Fibroblast of skin of left biceps (primary cell): ENCODE data around the gene HOXD10.

ENCODE experiments used
- DNase-seq, 2 experiments: peaks; one replicate each; pipeline ENCODE4 v3.0.0-alpha.2; 2013; ENCODE audit warnings: low read depth in 2 of 2

HOXD10 gene

DNA sequence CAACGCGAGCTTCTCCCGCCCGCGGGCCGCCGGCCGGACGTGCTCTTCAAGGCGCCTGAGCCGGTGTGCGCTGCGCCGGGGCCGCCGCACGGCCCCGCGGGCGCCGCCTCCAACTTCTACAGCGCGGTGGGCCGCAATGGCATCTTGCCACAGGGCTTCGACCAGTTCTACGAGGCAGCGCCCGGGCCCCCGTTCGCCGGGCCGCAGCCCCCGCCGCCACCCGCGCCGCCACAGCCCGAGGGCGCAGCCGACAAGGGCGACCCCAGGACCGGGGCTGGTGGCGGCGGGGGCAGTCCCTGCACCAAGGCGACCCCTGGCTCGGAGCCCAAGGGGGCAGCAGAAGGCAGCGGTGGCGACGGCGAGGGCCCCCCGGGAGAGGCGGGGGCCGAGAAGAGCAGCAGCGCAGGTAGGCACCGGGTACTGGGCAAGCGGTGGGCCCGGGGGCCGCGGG lies 8.8 kb upstream of the HOXD10 start:
- no peak for DNase-seq

DNA sequence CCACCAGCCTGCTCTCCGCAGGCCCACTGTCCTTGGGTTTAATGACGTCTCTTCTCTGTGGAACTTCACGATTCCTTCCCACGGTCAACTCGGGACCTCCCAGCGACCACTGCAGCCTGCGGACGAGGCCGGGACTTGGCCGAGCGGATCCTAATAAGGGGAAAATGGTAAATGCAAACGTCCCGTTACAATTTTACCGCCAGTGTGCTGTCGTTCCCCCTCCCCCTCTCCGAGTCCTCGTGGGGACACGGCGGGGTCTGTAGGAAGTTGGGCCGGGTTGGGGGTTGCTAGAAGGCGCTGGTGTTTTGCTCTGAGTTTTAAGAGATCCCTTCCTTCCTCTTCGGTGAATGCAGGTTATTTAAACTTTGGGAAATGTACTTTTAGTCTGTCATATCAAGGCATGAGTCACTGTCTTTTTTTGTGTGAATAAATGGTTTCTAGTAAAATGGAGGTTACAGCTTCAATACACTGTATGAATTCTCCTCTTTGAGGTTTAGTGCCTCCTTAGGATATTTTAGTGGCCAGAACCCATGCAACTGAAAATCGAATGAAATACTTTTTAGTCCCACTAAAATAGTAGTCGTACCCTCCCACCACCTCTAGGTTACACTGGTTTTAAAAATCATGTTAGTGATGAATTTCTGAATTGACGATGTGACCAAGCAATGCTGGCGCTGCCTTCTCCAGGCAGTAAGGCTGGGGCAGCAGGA lies 7.2 kb upstream of the HOXD10 start:
- DNase-seq = no peak

DNA sequence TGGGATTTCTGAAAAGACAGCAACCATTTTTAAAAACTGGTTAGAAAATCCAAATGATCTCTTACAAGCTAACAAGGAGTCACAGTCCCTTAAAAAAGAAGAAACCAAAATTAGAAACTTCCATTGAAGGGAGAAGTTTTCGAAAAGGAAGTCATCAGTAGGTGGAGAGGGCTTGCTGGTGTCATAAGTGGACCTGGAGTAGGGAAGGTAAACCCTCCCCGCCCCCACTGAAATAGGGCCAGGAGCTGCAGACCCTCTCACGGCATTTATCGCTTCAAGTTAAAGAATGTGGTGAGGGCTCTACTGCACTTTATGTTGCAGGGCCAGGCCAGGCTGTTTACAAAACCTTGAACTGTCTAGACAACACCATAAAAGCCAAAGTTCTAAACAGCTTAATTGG lies 6.6 kb upstream of the HOXD10 start:
- no peak for DNase-seq

DNA sequence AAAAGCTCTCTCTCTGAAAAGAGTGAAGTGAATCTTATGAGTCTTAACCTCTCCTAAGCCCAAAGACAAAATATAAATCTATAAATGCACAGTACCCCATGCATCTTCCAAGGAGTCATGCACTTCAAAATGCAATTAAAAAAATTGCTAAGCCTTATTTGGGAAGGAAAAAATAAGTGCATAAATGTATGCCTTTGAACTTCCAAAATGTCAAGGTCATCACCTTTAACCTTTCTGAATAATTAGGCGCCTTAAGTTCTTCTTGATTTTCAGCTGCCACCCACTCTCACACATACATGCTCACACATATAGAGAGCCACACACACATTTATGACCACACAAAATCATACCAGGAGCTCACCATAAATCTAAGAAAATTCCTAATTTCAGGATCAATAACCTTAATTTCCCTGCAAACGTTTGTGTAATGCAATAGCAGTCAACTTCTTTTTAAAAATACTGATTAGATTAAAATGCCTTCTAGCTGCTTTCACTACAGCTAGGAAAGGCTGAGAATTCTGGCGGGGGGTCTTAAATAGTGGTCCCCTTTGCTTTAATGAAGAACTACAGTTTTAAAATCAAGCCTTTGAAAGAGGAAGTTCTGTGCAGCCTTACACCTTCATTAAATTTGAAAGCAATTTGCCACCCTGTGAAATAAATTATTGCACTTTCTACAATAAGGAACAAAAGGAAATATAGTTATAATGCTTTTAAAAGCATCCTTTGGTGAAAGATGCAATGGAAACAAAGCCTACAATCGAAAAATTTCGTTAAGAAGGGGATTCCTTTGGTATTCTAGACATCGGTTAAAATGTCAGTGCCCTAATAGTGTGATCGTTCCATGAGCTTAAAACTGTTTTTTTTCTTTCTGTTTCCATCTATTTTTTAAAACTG lies 5.9 kb upstream of the HOXD10 start:
- no peak for DNase-seq

DNA sequence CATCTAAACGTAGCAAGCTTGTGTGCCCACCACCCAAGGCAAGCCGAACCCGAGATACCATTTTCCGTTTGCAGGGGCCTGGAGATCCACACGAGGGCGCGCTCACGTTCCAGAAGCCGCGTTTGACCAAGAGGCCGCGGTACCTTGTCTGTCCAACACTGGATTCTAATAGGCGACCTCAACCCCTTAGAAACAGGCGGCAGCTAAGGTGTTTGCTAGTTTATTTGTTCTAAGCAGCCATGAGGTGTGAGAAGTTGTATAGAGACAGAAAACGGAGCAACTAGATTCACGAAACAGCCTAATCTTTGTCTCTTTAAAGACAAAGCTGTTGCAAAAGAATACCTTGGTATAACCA lies 5.3 kb upstream of the HOXD10 start:
- no peak for DNase-seq

DNA sequence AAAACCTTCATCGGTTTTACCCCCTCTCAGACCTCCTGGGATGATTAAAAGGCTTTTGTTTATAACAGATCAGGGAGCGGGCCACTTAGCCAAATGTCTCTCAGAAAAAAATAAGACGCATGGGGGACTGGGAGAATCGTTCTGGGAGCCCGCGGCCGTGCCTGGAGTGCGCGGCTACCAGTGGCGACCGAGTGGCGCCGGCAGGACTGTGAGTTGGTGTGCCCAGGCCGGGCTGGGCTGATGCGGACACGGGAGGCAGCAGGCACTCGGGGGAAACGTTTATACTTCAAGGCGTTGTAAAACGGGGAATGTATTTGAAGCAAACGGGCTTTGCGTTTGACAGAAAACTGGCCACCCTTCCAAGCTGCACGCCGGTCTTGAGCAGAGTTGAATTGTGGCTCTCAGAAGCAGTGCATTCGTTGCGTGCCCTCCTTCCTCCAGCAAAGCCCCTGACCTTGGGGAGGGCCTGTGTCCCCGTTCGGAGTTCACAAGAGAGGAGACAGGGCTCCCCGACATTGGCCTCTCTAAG lies 4.7 kb upstream of the HOXD10 start:
- no peak for DNase-seq

DNA sequence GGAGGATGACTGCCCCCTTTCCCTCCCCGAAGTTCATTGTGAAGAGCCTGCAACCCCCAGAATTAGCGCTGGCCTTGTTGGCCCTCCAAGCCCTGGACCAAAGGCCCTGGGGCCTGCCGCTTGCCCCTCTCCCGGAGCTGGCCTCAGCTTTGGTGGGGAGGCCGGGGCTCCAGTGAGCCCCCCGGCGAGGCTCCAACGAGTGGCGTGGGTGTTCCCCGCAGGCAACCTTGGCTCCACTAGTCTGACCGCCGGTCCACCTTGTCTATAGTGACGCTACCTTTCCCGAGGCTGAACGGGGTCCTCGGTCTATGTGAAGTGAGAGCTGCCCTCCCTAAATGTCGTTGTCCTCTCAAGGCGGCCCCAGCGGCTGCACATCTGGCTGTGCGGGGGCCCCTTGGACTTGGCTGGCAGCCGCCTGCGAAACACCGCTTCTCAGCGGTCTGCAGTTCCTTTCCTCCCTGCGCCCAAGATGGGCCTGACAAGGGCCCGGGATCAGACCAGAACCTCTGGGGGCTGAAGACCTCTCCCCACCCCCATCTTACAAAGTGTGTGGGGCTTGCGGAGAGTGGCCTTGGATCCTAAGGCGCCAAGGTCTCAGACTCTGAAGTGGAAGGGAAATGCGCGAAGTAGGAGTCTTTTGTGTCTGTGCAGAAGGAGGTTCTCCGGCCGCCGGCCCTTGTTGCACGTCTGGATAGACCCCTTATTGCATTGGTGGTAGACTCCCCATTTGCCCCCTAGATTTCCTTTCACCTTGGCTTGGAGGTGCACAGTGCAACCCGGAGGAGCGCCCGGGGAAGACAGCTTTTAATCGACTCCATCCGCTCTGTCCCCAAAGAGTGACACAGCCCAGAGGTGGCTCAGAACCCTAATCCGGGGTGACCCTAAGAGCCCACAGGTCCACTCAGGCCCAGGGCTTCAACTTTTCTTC lies 3.9 kb upstream of the HOXD10 start:
- DNase-seq = no peak

DNA sequence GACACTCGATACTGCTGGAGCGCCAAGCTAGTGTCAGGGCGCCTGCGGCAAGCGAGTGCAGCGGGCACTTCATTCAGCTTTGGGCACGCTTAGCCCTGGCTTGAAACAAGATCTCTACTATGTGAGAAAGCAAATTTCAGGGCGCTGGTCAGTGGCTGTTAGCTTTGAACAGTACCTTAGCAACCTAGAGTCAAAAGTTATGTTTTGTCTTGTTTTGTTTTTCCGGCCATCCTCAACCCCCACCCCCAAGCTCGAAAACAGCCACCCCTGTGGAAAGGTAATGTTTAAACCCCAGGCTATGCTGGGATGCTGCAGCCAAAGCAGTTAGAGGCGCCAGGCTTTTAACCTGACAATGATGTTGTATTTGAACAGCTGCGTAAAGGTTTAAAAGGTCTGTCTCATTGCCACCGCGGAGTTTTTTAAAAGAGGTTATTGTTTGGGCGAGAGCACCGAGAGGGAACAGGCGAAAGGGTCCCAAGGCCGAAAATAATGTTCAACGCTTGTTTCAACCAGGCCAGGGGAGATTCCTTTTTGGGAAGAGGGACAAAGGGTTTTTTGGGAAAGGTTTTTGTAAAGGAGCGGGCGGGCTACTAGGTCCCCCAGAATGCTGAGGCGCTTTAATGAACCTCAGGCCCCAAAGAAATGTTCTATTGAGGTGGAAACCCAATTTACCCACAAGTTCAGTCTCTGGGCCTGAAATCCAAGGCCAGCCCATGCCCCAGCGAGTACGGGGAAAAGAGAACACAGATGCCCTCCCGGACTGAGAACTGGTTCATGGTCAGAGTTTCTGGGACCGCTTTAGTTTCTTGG lies 2.3 kb upstream of the HOXD10 start:
- no peak for DNase-seq

DNA sequence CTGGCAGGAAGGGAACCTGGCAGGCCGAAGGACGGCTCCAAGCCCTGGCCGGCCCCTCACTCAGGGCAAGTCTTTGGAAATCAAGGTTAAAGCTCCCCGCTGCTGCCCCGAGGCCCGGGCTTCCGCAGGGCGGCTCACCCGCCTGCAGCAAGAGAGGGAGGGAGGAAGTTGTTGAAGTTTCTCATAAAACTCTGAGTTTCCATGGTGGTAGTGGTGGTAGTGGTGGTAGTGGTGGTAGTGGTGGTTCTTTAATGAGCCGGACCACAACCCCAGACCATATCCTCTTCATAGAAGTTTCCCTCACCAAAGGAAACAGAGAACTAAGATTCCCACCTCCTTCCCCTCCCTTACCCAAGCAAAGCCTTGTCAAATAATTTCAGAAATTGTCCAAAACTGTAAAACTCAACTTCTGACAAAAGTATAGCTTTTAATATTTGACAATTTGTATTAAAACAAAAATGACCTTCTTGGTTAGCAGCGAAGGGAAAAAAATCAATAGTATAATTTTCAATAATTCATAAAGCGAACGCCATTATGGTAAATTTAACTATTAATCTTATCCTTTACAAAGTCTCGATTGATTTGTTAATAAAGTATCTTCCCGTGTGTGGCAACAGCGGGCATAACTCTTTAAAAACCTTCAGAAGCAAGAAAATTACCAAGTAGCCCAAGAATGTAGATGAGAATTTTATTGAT lies 1.5 kb upstream of the HOXD10 start:
- DNase-seq = no peak

DNA sequence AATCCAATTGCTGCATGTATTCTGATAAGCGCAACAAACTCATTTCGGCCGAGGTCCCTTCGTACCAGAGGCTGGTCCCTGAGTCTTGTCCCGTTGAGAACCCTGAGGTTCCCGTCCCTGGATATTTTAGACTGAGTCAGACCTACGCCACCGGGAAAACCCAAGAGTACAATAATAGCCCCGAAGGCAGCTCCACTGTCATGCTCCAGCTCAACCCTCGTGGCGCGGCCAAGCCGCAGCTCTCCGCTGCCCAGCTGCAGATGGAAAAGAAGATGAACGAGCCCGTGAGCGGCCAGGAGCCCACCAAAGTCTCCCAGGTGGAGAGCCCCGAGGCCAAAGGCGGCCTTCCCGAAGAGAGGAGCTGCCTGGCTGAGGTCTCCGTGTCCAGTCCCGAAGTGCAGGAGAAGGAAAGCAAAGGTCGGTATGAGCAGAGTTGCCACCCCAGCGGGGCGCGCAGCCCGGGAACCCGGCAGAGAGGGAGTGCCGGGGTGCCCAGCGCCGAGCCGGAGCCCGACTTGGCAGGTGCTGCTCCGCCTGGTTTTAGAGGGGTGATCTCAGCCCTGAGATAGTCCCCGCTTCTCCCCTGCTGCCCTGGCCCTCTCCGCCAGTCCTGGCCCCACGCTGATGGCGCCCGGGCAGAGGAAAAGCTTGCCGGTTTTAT lies 714 bp downstream of the HOXD10 start:
- no peak for DNase-seq

DNA sequence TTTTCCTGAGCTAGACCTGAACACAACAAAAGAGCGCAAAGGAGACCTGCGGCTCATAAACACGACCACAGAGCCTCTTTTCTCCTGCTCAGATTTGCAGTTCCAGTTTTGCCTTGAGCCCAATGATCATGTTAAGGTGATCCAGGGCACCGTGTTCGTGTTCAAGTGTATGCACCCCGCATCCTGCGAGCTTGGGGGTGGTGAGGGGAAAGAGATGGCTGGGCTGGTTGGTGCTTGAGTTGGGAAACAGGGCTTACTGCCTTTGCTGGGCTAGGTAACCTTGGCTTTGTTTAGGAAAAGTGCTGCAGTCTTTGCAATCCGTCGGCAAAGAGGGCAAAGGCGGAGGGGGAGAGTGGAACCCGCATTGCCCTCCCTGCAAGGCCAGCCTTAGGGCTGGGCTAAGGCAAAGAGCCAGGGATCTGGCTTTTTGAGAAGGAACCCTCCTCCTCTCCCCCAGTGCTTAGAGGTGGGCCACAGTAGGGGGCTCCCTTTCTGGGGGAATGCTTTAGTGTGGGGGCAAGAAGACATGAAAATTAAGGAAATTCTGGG lies 1.3 kb downstream of the HOXD10 start:
- no peak for DNase-seq

DNA sequence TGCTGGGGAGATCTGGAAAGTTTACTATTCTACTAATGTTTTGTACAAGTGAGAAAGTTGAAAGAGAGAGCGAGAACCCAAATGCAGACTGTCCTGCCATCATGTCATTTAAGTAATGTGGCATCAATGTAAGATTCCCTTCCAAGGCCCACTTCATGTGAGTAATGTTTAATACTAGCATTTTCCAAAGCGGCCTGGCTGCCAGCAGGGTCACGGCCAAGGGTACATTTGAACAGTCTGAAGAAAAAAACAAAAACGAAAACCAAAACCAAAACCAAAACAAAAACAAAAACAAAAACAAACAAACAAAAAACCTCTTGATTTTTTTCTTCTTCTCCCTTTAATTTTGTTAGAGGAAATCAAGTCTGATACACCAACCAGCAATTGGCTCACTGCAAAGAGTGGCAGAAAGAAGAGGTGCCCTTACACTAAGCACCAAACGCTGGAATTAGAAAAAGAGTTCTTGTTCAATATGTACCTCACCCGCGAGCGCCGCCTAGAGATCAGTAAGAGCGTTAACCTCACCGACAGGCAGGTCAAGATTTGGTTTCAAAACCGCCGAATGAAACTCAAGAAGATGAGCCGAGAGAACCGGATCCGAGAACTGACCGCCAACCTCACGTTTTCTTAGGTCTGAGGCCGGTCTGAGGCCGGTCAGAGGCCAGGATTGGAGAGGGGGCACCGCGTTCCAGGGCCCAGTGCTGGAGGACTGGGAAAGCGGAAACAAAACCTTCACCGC lies 2.2 kb downstream of the HOXD10 start:
- no peak for DNase-seq

DNA sequence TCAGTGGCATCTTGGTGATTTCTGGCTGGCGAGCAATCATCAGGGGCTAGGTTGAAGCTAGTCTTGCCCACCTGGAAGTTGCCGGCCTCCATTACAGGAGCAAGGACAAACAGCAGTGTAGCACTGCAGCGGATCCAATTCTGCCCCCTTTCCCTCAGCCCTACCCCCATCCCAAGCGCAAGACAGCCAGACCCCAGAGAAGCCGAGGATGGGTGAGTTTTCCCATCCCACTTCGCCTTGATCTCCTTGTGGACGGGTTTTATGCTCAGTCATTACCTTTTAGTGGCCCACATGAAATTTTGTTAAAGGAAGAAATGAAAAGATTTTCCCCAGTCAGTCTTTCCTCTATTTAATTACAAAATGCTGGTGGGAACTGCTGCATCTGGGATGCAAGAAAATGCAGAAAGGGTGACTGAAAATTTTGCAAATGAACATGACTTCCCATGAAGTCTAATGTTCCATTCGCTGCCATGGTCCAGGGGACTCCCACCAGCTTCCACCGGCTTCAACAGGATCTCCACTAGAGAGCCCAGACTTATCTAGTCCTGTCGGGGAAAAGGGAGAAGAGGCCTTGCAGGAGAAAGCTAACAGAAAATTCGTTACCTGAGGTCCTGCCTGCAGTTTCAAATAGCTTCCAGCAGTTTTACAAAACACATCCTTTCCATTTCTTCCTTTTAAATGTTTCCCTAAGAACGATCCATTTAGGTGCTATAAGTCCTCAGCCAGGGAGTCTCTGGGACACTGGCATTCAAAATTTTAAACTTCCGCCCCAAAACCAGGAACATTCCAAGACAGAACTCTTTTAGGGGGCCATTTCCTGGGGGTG lies 4.0 kb downstream of the HOXD10 start:
- no peak for DNase-seq

DNA sequence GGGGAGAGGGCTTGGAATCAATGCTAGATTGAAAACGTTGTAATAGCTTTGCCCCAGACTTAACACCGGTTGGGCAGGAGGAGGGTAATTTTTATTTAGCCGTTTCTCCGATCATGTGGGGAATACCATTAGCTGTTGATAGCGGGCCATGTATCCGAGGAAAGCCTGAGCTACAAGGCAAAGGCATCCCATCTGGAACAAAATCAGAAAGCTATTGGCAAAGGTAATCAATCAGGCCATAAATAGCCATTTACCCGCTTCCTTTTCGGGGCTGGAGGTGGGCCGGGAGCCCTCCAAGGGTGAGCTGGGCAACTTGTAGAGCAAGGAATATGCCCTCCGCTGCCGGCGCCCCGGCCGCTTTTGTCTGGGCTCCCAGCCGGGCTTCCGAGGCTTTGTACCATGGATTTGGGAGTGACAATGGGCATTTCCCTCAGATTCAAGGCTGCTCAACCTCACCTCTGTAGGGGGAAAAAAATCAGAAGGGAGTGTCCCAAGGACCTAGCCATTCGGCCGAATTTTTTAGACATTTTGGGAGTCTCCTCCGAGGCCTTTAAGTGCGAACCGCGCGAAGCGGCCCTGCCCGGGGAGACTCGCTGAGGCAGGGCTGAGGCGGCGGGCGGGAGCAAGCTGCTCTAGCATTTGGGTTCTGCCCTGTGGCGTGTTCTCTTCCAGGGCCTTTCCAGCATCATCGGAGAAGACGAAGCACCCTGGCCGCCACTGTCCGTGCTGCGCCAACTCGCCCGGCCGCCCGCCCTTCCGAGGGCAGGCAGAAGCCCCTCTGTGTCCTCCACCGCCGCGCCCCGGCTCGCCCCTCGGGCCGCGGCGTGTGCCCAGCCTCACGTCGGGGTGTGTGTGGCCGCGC lies 4.8 kb downstream of the HOXD10 start:
- no peak for DNase-seq

DNA sequence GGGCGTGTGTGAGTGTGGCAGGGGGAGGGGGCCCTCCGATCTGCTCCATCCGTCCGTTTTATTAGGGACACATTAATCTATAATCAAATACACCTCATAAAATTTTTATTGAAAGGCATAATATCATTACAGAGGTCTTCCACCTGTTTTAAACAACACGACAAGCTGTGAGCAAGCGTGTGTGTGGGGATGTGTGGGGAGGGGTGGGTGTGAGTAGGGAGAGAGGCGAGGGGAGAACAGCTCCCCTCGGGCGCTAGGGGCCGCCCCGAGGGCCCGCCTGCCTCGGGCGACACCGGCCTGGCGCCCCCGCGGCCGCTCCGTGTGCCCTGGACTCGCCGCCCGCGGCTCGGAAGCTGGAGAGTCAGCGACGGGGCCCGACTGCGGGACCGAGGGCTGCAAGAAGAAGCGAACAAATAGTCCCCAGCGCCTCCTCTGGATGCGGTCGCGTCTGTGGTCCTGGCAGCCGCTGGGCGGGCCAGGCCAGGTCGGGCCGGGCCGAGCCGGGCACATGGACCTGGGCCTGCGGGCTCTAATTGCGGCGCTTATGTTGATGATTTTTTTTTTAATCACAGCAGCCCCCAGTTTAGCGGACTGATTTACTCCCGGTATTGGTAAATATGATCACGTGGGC lies 5.6 kb downstream of the HOXD10 start:
- no peak for DNase-seq

DNA sequence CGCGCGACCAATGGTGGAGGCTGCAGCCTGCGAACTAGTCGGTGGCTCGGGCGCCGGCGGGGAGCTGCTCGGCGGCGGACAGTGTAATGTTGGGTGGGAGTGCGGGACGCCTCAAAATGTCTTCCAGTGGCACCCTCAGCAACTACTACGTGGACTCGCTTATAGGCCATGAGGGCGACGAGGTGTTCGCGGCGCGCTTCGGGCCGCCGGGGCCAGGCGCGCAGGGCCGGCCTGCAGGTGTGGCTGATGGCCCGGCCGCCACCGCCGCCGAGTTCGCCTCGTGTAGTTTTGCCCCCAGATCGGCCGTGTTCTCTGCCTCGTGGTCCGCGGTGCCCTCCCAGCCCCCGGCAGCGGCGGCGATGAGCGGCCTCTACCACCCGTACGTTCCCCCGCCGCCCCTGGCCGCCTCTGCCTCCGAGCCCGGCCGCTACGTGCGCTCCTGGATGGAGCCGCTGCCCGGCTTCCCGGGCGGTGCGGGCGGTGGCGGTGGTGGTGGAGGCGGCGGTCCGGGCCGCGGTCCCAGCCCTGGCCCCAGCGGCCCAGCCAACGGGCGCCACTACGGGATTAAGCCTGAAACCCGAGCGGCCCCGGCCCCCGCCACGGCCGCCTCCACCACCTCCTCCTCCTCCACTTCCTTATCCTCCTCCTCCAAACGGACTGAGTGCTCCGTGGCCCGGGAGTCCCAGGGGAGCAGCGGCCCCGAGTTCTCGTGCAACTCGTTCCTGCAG lies 6.3 kb downstream of the HOXD10 start, which contains the start of gene HOXD9:
Gene HOXD9, plus strand, starts transcription at position 37 of the 728 bp plus-strand sequence. Its CDS starts 50 bp downstream, at position 87.
- no peak for DNase-seq
